MM.1S (cell line): ENCODE data around the gene EIF1AX.

ENCODE experiments used
- CTCF ChIP-seq: fragments of 300-600 bp; sonication (generic); IDR thresholded peaks from 2 replicates; pipeline ENCODE4 v1.5.1; 2016; ENCODE audit warnings: antibody characterized with exemption, low read length, mixed read lengths
- EZH2 ChIP-seq: fragments of 300-600 bp; sonication (generic); optimal IDR thresholded peaks from 2 replicates; pipeline ENCODE3; 2017; ENCODE audit warnings: low read depth, mild to moderate bottlenecking, antibody characterized with exemption, low read length, mixed read lengths

GRCh38 chrX:20159797-20160385 is 18.3 kb upstream of the EIF1AX start:
- TF ChIP-seq EZH2 (no peak), CTCF (no peak)
